ENCODE measurements around the gene DBP.

The DBP gene

GRCh38 chr19:48596679-48597465 lies 40.3 kb downstream of the DBP start:
- DNase-seq (ENCODE audit: extremely low read depth, low read depth) = no peak
- no peak for TF ChIP-seq CTCF (IDR thresholded peaks at IDR 0.05; ENCODE audit: low read depth, low read length)

GRCh38 chr19:48596237-48596636 lies 40.9 kb downstream of the DBP start:
- DNase-seq (ENCODE audit: extremely low read depth, low read depth) = no peak
- no peak for TF ChIP-seq CTCF (IDR thresholded peaks at IDR 0.05; ENCODE audit: low read depth, low read length)

- no peak for DNase-seq (ENCODE audit: extremely low read depth, low read depth)
- no peak for TF ChIP-seq CTCF (IDR thresholded peaks at IDR 0.05; ENCODE audit: low read depth, low read length)
Observed at GRCh38 chr19:48595833-48596232, 41.3 kb downstream of the DBP start.

- TF ChIP-seq CTCF (IDR thresholded peaks at IDR 0.05; ENCODE audit: low read depth, low read length) = no peak
Observed at GRCh38 chr19:48595171-48595570, 42.0 kb downstream of the DBP start.

GRCh38 chr19:48591021-48591420 lies 46.2 kb downstream of the DBP start:
- no peak for TF ChIP-seq CTCF (IDR thresholded peaks at IDR 0.05; ENCODE audit: low read depth, low read length)
- no peak for DNase-seq (ENCODE audit: extremely low read depth, low read depth)

More at GRCh38 chr19:48595171-48595570, 42.0 kb downstream of the DBP start:
- DNase-seq (ENCODE audit: extremely low read depth, low read depth) = no peak

- peak; percentile 47 for DNase-seq (ENCODE audit: extremely low read depth, low read depth)
- peak; percentile 99 for TF ChIP-seq CTCF (IDR thresholded peaks at IDR 0.05; ENCODE audit: low read depth, low read length)
Observed at GRCh38 chr19:48588670-48589401, 48.3 kb downstream of the DBP start.

- DNase-seq (ENCODE audit: extremely low read depth, low read depth) = no peak
- no peak for TF ChIP-seq CTCF (IDR thresholded peaks at IDR 0.05; ENCODE audit: low read depth, low read length)
Observed at GRCh38 chr19:48587387-48587786, 49.8 kb downstream of the DBP start.

Data from AG09319 (cell line).